Ureter (tissue), 1 donor: Measurements from ENCODE around the gene FGF14. TPM values are rescaled to one million over a fixed set of nuclear protein-coding genes. Genes with fewer than 3 reads are reported as not detected.

Source experiments
- DNase-seq: peaks from one replicate; pipeline ENCODE4 v3.0.0-alpha.2; 2020; ENCODE audit warnings: low spot score
- total RNA-seq: library from RNA; stranded (reverse); gene quantifications from one replicate; pipeline ENCODE4 v1.2.4, GENCODE V29; 2023
- donor health status: DM: yes; HTN: yes; CAD: no.

Gene FGF14
- total RNA-seq, 1 donor from 2014 or later, result 0.68 TPM

DNA sequence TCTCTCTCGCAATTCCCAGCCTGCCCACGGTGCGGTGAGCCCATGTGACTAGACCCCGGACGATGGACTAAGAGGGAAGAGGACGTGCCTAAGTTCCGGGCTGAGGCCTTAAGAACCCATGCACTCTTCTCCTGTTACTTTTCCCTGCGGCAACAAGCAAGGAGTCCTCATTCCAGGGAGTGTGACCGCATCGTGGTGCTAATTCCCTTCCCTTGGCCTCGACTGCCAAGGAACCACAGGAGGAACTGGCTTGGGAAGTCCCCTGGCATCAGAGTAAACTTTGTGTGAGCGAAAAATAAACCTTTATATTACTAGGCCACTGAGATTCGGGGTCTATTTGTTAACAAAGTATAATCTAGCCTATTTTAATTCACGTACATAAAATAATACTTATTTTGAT, 34.0 kb downstream of the FGF14 start:
- DNase-seq, result no peak

GRCh38 chr13:102361113-102361512, 40.7 kb downstream of the FGF14 start:
- no peak for DNase-seq

- no peak for DNase-seq
Observed at GRCh38 chr13:102359264-102359663, 42.6 kb downstream of the FGF14 start.

DNA sequence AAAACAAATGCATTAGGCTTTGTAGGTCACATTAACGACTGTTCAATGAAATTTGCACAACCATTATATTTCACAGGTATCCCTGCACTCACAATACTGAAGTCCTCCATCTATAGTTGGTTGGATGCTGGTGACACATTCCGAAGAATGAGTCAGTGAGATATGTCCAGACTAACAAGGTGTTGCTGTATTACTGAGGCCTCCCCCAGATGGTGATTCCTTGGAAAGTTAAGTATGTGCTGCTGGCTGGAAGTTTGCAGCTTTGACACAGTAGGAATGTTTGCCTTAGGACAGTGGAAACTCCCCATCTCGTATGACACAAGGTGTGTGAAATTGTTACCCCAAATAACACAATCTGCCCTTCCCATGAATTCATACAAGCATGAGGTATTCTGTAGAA, 46.6 kb downstream of the FGF14 start:
- no peak for DNase-seq

- DNase-seq, result no peak
Observed at GRCh38 chr13:102354011-102354410, 47.8 kb downstream of the FGF14 start.

DNA sequence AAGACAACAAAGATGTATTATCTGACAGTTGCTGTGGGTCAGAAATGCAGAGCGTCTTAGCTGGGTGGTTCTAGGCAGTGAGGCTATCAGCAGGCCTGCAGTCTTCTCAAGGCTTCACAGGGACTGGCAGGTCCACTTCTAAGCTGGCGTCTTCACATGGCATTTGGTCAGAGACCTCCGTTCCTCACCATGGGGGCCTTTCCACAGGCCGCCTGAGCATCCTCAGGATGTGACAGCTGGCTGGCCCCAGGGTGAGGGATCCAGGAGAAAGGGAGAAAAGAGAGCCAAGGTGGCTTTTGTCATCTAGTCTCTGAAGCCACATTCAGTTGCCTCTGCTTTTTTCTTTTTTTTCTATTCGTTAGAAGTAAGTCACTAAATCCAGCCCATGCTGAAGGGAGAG, 50.3 kb downstream of the FGF14 start:
- DNase-seq, result no peak

DNA sequence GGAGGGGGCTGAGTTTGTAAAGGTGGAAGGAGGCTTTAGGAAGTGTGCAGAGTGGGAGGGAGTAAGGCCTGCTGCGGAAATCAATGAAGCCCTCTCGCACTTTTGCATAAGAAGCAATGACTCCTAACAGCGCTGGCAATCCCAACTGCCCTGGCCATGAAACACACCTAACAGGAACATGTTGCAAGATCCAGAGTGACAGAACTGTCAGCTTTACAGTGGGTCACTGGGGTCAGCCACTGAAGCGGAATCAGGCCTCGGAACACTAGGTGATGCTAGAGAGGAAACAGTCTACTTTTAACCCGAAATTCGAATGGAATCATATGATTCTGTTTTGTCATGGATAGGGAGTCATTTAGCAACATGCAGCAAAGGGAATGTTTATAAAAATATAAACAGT, 54.4 kb downstream of the FGF14 start:
- no peak for DNase-seq

- no peak for DNase-seq
Observed at GRCh38 chr13:102346769-102347168, 55.1 kb downstream of the FGF14 start.

GRCh38 chr13:102344410-102344809, 57.4 kb downstream of the FGF14 start:
- no peak for DNase-seq

- no peak for DNase-seq
Observed at GRCh38 chr13:102333320-102334198, 68.3 kb downstream of the FGF14 start.

DNA sequence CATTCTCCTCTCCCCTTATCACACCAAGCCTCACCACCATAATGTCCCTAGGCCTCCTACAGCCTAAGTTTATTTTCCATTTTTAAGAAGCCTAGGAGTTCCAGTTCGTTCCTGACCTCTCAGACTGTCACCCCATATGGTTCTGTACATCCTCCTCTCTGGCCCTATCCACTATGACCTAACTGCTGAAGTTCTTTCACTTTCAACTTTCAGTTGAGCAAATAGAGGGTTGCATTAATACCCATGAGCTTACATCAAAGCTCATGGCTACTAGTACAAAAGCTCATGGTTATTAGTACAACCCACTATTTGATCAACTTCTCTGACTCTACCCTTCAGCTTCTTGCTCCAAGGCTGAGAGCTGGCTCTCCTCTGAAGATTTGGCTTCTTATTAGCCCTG, 72.9 kb downstream of the FGF14 start:
- DNase-seq, result no peak

DNA sequence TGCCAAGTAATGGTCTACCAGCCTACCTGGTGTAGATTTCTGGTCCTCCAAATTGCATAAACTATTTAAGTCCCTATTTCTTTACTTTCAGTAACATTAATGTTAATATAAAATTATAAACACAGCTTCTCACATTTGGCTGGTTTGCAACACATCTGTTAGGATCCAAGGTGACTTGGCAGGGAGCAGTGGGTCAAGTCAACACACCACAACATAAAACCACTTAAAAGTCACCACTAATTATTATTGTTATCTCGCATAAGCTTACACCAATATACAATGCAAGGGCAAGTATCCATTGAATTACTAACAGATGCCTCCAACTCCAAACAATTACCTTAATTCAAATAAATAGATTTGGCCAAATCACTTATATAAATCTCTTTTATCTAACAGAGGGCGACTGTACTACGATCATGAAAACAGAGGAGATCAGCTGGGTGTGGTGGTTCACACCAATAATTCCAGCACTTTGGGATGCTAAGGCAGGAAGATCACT, 74.7 kb downstream of the FGF14 start:
- DNase-seq, result no peak

DNA sequence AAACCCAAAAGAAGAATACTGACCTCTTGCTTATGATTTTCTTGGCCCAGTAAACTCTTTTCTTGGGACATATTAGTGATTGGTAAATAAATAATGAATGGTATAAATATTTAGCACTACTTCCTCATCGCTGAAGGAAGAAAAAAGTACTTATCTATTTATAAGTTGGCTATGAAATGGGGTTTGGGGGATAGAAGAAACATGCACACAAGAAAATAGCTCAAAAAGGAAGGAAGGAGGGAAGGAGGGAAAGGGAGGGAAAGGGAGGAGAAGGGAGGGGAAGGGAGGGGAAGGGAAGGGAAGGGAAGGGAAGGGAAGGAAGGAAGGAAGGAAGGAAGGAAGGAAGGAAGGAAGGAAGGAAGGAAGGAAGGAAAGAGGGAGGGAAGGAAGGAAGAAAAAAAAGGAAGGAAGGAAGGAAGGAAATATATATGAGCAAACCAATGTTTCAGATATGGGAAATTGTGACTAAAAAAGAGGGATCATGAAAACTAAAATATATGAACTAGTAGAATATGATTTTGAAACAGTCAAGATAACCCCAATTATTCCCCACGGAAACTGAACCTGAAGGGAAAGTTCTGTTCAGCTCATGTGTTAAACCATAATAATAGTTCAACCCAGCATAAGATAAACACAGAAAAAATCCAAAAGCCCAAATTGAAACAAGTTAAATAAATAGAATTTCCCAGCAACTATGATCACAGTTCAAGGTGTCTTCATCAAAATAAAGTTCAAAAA, 75.3 kb downstream of the FGF14 start:
- DNase-seq, result no peak

DNA sequence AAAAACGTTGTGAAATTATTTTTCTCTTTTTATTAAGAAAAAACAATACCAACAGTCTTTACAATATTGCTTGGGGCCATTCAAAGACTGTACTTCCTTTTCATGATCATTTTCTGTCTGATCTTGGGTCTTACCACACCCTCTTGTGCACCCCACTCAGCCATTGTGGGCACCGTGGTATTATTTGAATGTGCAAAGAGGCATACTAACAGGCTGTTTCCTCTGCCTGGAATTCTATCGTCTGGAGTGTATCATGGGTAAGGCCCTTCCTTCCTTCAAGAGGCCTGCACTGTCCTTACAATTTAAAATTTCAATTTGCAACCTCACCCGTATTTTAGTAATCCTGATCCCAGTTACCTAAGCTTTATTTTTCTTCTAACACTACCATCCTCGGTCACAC, 76.5 kb downstream of the FGF14 start:
- DNase-seq, result no peak

GRCh38 chr13:102323505-102323904, 78.3 kb downstream of the FGF14 start:
- DNase-seq, result no peak

DNA sequence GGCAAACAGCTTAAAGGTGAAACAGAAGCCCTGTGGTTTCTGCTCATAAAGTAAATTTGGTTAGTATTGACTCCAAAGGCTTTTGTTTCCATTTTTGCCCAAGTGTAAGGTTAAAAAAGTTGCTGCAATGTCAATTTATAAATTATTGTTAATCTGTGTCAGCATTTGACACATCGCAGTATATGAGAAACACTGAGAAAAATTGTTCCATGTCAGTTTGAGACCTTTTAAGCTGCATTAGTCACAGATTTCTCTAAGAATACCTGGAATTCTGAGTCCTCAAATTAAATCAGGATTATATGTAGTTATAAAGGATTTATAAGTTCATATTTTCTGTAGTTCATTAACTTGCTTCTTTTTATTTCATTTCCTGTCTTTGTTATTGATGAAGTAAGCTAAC, 78.8 kb downstream of the FGF14 start:
- DNase-seq, result no peak

- no peak for DNase-seq
Observed at GRCh38 chr13:102322211-102322610, 79.6 kb downstream of the FGF14 start.

GRCh38 chr13:102318233-102318632, 83.6 kb downstream of the FGF14 start:
- DNase-seq, result no peak

DNA sequence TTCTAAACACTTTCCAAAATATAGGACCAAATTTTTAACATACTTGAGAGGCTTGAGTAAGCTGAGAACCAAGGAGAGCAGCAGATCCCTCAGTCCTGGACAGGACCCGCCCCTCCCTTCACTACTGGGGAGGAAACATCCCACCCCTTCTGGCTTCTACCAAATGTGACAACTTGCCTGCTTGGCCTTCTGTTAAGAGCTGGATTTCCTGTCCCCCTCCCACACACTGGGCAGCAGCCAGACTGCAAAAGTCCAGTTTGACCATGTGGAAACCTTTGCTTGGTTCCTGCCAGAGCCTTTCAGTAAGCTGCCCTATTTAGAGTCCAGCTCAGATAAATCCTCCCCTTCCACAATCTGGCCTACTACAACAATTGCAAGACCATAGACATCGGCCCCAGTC, 84.3 kb downstream of the FGF14 start:
- peak; percentile 58 for DNase-seq

GRCh38 chr13:102316732-102317131, 85.1 kb downstream of the FGF14 start:
- no peak for DNase-seq

DNA sequence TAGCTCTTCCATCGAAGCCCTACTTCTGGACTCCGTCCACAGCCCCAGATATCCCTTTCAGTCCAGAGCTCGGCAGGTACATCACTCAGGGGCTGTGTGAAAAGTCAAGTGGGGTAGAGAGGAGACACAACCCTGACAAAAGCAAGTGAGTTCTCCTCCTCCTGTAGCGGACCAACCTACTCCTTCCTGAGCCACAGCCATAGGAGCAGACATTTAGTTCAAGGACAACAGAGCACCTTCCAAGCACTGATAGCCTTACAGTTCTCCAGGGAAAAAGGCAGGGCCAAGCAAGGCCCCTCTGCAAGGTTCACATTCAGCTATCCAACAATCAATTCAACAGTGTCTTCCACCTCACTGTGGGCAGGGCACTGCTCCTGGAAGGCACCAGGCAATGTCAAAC, 89.0 kb downstream of the FGF14 start:
- DNase-seq, result no peak

DNA sequence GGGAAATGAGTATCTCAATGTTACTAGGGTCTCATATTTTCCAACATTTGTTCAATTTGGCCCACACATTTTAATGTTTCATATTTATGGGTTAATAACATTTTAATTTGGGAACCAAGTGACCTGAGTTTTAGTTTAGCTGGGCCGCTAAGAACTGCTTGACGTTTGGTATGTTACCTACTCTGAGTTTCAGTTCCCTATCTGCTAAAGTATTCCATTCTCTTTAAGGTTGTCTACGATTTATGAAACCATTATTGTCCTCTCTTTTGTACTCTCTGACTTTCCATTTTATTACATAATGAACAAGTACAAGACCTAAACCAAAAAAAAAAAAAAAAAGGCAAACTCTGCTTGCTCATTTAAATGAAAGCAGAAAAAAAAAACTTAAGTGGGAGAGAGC, 89.9 kb downstream of the FGF14 start:
- DNase-seq, result no peak

- DNase-seq, result no peak
Observed at GRCh38 chr13:102311419-102311796, 90.4 kb downstream of the FGF14 start.
